ENCODE data around the gene TFCP2. TPM values are rescaled to one million over a fixed set of nuclear protein-coding genes. Genes with fewer than 3 reads are reported as not detected.

The TFCP2 gene
- total RNA-seq, 4 donors from 2014 or later, result 15.0 to 24.2 (median 18.8) TPM

- no peaks in the 10 kb centered on the region for H3K9me3 ChIP-seq
- 89% methylated on average over 4 of the region's 4 CpGs for WGBS
- H3K36me3 ChIP-seq, result peaks cover 33% of the 10 kb centered on the region
- H3K27me3 ChIP-seq, result no peaks in the 10 kb centered on the region
- no peak overlapping the region for H3K27ac ChIP-seq
- H3K4me1 ChIP-seq, result no peaks in the 10 kb centered on the region
- H3K4me3 ChIP-seq, result no peak overlapping the region
- TF ChIP-seq CTCF (IDR thresholded peaks at IDR 0.05) (no peak), POLR2A (IDR thresholded peaks at IDR 0.05) (no peak), EP300 (IDR thresholded peaks at IDR 0.05) (no peak), POLR2AphosphoS5 (IDR thresholded peaks at IDR 0.05) (no peak)
- DNase-seq (ENCODE audit: low spot score in 2 of 2), result no peak
These were observed 17.9 kb upstream of the TFCP2 start for GRCh38 chr12:51190820-51191219.

GRCh38 chr12:51189790-51190355 lies 16.9 kb upstream of the TFCP2 start:
- DNase-seq (ENCODE audit: low spot score in 2 of 2), result no peak
- Histone ChIP-seq H3K4me3 (no peak overlapping the region), H3K9me3 (no peaks in the 10 kb centered on the region), H3K36me3 (peaks cover 33% of the 10 kb centered on the region), H3K4me1 (no peaks in the 10 kb centered on the region), H3K27ac (no peak overlapping the region), H3K27me3 (no peaks in the 10 kb centered on the region)
- WGBS, result 92% methylated on average over 10 of the region's 14 CpGs
- TF ChIP-seq POLR2AphosphoS5 (IDR thresholded peaks at IDR 0.05), result no peak
- TF ChIP-seq EP300 (IDR thresholded peaks at IDR 0.05), result no peak
- no peak for TF ChIP-seq CTCF (IDR thresholded peaks at IDR 0.05)
- TF ChIP-seq POLR2A (IDR thresholded peaks at IDR 0.05), result no peak

GRCh38 chr12:51188359-51189051 lies 15.6 kb upstream of the TFCP2 start:
- no peak overlapping the region for H3K27ac ChIP-seq
- DNase-seq (ENCODE audit: low spot score in 2 of 2), result no peak
- no peaks in the 10 kb centered on the region for H3K27me3 ChIP-seq
- WGBS, result 85% methylated on average over 11 of the region's 14 CpGs
- TF ChIP-seq POLR2AphosphoS5 (IDR thresholded peaks at IDR 0.05) (no peak), CTCF (IDR thresholded peaks at IDR 0.05) (no peak), POLR2A (IDR thresholded peaks at IDR 0.05) (no peak)
- no peaks in the 10 kb centered on the region for H3K4me1 ChIP-seq
- H3K4me3 ChIP-seq, result no peak overlapping the region
- no peaks in the 10 kb centered on the region for H3K9me3 ChIP-seq
- peaks cover 33% of the 10 kb centered on the region for H3K36me3 ChIP-seq

- H3K36me3 ChIP-seq, result peaks cover 32% of the 10 kb centered on the region
- no peak overlapping the region for H3K27ac ChIP-seq
- no peaks in the 10 kb centered on the region for H3K4me1 ChIP-seq
- TF ChIP-seq POLR2AphosphoS5 (IDR thresholded peaks at IDR 0.05), result no peak
- TF ChIP-seq CTCF (IDR thresholded peaks at IDR 0.05), result no peak
- TF ChIP-seq EP300 (IDR thresholded peaks at IDR 0.05), result no peak
- TF ChIP-seq POLR2A (IDR thresholded peaks at IDR 0.05), result no peak
- WGBS, result 71% methylated on average over 5 of the region's 5 CpGs
- no peak for DNase-seq (ENCODE audit: low spot score in 2 of 2)
- H3K27me3 ChIP-seq, result no peaks in the 10 kb centered on the region
- H3K9me3 ChIP-seq, result no peaks in the 10 kb centered on the region
- no peak overlapping the region for H3K4me3 ChIP-seq
These were observed 14.5 kb upstream of the TFCP2 start for GRCh38 chr12:51187370-51187987.

- Histone ChIP-seq H3K9me3 (no peaks in the 10 kb centered on the region), H3K36me3 (peaks cover 23% of the 10 kb centered on the region), H3K4me1 (no peaks in the 10 kb centered on the region), H3K27me3 (no peaks in the 10 kb centered on the region), H3K4me3 (no peak overlapping the region), H3K27ac (no peak overlapping the region)
- peak in 1 of 2 donors; percentile 21 for DNase-seq (ENCODE audit: low spot score in 2 of 2)
- no peak for TF ChIP-seq EP300 (IDR thresholded peaks at IDR 0.05)
- TF ChIP-seq POLR2A (IDR thresholded peaks at IDR 0.05), result no peak
- TF ChIP-seq POLR2AphosphoS5 (IDR thresholded peaks at IDR 0.05), result no peak
- no peak for TF ChIP-seq CTCF (IDR thresholded peaks at IDR 0.05)
- 68% methylated on average over 3 of the region's 3 CpGs for WGBS
These were observed 13.6 kb upstream of the TFCP2 start for GRCh38 chr12:51186465-51187085.

All from suprapubic skin (tissue), 4 donors.